PC-9 (cell line): ENCODE measurements around the gene DUSP14.

ENCODE experiments used
- CTCF ChIP-seq: fragments of 200-600 bp; sonication (generic); conservative IDR thresholded peaks from 2 replicates; pipeline ENCODE4 v1.6.1; 2017; ENCODE audit warnings: mixed run types, antibody characterized with exemption, mild to moderate bottlenecking, moderate library complexity
- EZH2 ChIP-seq: fragments of 200-600 bp; sonication (generic); IDR thresholded peaks from 2 replicates; pipeline ENCODE4 v1.8.0; 2017; ENCODE audit warnings: antibody characterized with exemption, low read depth

- TF ChIP-seq CTCF, result no peak
- no peak for TF ChIP-seq EZH2
These were observed 11.5 kb upstream of the DUSP14 start for GRCh38 chr17:37478187-37478586.
